ENCODE data around the gene PRR7. TPM values are rescaled to one million over a fixed set of nuclear protein-coding genes. Genes with fewer than 3 reads are reported as not detected.

The PRR7 gene, protein sequence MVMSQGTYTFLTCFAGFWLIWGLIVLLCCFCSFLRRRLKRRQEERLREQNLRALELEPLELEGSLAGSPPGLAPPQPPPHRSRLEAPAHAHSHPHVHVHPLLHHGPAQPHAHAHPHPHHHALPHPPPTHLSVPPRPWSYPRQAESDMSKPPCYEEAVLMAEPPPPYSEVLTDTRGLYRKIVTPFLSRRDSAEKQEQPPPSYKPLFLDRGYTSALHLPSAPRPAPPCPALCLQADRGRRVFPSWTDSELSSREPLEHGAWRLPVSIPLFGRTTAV
- total RNA-seq (2014; rRNA removed) (40.6 and 47.2 TPM in 2 replicates), Bru-seq, nascent RNA (percentile 58 among the genes with signal in this experiment), BruChase-seq, experiment 1, labeled RNA remaining after a 6-hour chase (percentile 51 among the genes with signal in this experiment), BruChase-seq, experiment 2, labeled RNA remaining after a 2-hour chase (percentile 67 among the genes with signal in this experiment)
- long read RNA-seq, transcript PRR7-202 (3 exons, 1,345 nt), result major isoform, 11 of 27 reads
- long read RNA-seq, partial matches to known transcripts, result 7 of 27 reads
- long read RNA-seq, other reads (novel, unspliced or antisense), result 8 of 27 reads

- no peaks in the 10 kb centered on the region for H4K20me1 ChIP-seq (ENCODE audit: low read length)
- H3K9ac ChIP-seq (ENCODE audit: low read length), result peak within 1 kb of the TSS; percentile 75
- H3K9me3 ChIP-seq (ENCODE audit: low read length), result no peaks in the 10 kb centered on the region
- H3K4me2 ChIP-seq (ENCODE audit: low read length), result peak within 1 kb of the TSS; percentile 97
- POLR2A ChIA-PET (ENCODE audit: unreplicated experiment), result interaction anchor here (0.6 to 1.3 kb wide), 2 partner anchors 51 kb away, joined by 3 to 5 read pairs; partner anchors contain the start of gene PDLIM7
- H3K9me2 ChIP-seq (replicated peaks; ENCODE audit: low read length), result no peaks in the 10 kb centered on the region
- H3K27ac ChIP-seq (ENCODE audit: low read length), result peak within 1 kb of the TSS; percentile 85
- intact Hi-C loops (cut with micrococcal nuclease), result loop anchor here (2.0 kb wide), 2 partner anchors 20 to 128 kb away; partner anchors contain the start of gene GRK6
- H3F3A ChIP-seq (ENCODE audit: low read length, unreplicated experiment), result peaks cover 7% of the 10 kb centered on the region
- ATAC-seq (peak; percentile 36), DNase-seq (peak; percentile 79)
- CTCF ChIA-PET, result interaction anchor here (0.5 to 1.2 kb wide), 5 partner anchors 9 to 310 kb away, joined by 3 to 7 read pairs (median 4); partner anchors contain the start of gene GRK6
- H3K27me3 ChIP-seq (ENCODE audit: low read length), result no peaks in the 10 kb centered on the region
- no TSS peak for BruUV-seq (replicated peaks)
- H3K36me3 ChIP-seq (ENCODE audit: low read depth, low read length), result peaks cover 7% of the 10 kb centered on the region; the same call in 1 of the 2 replicates
- peaks cover 48% of the 10 kb centered on the region for H3K79me2 ChIP-seq (ENCODE audit: low read length)
- H2AFZ ChIP-seq (ENCODE audit: low read length), result peak within 1 kb of the TSS; percentile 53; the same call in 1 of the 2 replicates
- peaks cover 23% of the 10 kb centered on the region for H3K4me1 ChIP-seq (ENCODE audit: insufficient read depth, low read length)
- TF ChIP-seq EZH2phosphoT487 (IDR thresholded peaks at IDR 0.05; ENCODE audit: borderline replicate concordance, low read length) (peak; percentile 77), EZH2 (IDR thresholded peaks at IDR 0.05; ENCODE audit: low read length, unreplicated experiment) (no peak)
- peak within 1 kb of the TSS; percentile 82 for H3K4me3 ChIP-seq (ENCODE audit: low read length)
These were observed at the start of gene PRR7 for GRCh38 chr5:177446200-177447065. PRR7 (plus strand) TSS chr5:177446814; CDS start chr5:177455068, 8,254 bp downstream.

DNA sequence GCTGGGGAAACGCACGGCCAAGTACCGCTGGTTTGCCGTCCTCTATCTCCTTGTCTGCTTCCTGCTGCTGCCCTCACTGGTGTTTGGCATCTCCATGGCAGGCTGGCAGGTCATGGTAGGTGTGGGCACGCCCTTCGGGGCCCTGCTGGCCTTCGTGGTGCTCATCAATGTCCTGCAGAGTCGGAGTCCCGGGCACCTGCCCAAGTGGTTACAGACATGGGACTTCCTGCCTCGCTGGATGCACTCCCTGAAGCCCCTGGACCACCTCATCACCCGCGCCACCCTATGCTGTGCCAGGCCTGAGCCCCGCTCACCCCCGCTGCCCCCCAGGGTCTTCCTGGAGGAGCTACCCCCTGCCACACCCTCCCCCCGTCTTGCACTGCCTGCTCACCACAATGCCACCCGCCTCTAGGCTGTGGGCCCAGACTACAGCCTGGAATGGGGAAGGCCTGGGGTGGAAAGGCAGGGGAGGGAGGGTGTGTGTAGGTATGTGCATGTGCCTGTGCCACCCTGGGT lies 48.7 kb upstream of the PRR7 start:
- Histone ChIP-seq H2AFZ (ENCODE audit: low read length) (no peak overlapping the region), H4K20me1 (ENCODE audit: low read length) (no peaks in the 10 kb centered on the region), H3K4me1 (ENCODE audit: insufficient read depth, low read length) (peaks cover 6% of the 10 kb centered on the region), H3K27ac (ENCODE audit: low read length) (no peak overlapping the region), H3K9ac (ENCODE audit: low read length) (no peak overlapping the region), H3K4me2 (ENCODE audit: low read length) (no peak overlapping the region), H3K9me3 (ENCODE audit: low read length) (no peaks in the 10 kb centered on the region), H3K79me2 (ENCODE audit: low read length) (no peaks in the 10 kb centered on the region), H3K27me3 (ENCODE audit: low read length) (no peaks in the 10 kb centered on the region), H3K36me3 (ENCODE audit: low read depth, low read length) (no peaks in the 10 kb centered on the region), H3K4me3 (ENCODE audit: low read length) (no peak overlapping the region), H3K9me2 (replicated peaks; ENCODE audit: low read length) (no peaks in the 10 kb centered on the region), H3F3A (ENCODE audit: low read length, unreplicated experiment) (no peaks in the 10 kb centered on the region)
- no TSS peak for BruUV-seq (replicated peaks)
- ChIA-PET POLR2A (ENCODE audit: unreplicated experiment) (no interaction called here), CTCF (no interaction called here)
- no peak for ATAC-seq
- TF ChIP-seq, protein P1, sequence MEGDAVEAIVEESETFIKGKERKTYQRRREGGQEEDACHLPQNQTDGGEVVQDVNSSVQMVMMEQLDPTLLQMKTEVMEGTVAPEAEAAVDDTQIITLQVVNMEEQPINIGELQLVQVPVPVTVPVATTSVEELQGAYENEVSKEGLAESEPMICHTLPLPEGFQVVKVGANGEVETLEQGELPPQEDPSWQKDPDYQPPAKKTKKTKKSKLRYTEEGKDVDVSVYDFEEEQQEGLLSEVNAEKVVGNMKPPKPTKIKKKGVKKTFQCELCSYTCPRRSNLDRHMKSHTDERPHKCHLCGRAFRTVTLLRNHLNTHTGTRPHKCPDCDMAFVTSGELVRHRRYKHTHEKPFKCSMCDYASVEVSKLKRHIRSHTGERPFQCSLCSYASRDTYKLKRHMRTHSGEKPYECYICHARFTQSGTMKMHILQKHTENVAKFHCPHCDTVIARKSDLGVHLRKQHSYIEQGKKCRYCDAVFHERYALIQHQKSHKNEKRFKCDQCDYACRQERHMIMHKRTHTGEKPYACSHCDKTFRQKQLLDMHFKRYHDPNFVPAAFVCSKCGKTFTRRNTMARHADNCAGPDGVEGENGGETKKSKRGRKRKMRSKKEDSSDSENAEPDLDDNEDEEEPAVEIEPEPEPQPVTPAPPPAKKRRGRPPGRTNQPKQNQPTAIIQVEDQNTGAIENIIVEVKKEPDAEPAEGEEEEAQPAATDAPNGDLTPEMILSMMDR (conservative IDR thresholded peaks at IDR 0.05; ENCODE audit: low read depth, low read length), result no peak
- no peak for TF ChIP-seq EZH2phosphoT487 (IDR thresholded peaks at IDR 0.05; ENCODE audit: borderline replicate concordance, low read length)
- TF ChIP-seq EZH2 (IDR thresholded peaks at IDR 0.05; ENCODE audit: low read length, unreplicated experiment), result no peak
- intact Hi-C loops (cut with micrococcal nuclease), result no loop called here
- no peak for DNase-seq
